ENCODE measurements around the gene EPAS1. TPM values are rescaled to one million over a fixed set of nuclear protein-coding genes. Genes with fewer than 3 reads are reported as not detected.

Gene EPAS1
- total and polyA plus RNA-seq, 9 of the 15 experiments (the other 6 are each of a cell fraction or from before 2014, with no cell fraction given): 0.25 to 11.2 (median 4.1) TPM

DNA sequence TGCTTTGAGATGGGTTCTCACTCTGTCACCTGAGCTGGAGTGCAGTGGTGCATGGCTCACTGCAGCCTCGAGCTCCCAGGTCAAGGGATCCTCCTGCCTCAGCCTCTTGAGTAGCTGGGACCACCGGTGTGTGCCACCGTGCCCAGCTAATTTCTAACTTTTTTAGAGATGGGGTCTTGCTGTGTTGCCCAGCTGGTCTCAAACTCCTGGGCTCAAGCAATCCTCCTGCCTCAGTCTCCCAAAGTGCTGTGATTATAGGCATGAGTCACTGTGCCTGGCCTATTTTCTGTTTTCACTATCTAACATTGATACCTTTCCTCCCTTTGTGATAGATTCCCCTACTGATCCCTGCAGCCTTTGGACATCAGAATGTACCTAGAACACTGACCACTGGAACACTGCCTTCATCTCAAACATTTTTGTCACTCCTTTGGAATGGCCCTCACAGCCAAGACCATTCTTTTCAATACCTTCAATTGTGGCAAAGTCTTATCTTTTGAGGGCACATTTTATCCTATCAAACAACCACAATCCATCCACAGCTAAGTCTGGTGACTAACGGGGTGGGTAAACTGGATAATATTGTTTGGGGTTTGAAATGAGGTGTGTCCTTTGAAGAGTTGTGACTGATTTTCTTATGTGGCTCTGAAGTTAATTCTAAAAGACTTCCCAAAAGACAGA lies 43.7 kb downstream of the EPAS1 start:
- no peak; the same call in 2 of the 3 replicates for ATAC-seq
- in situ Hi-C loops (cut with MboI) (no loop called here), intact Hi-C loops (cut with micrococcal nuclease) (loop anchor here (1.0 kb wide), 3 partner anchors 26 to 82 kb away; no protein-coding TSS in a partner anchor)
- H3K36me3 ChIP-seq (ENCODE audit: control insufficient read depth, insufficient read depth, low read length): no peaks in the 10 kb centered on the region
- H3K27me3 ChIP-seq (ENCODE audit: control insufficient read depth in 2 of 2, insufficient read depth in 2 of 2, low read length in 2 of 2): no peaks in the 10 kb centered on the region
- H3K4me2 ChIP-seq (ENCODE audit: insufficient read depth, low read length): peak overlapping the region; percentile 63; the same call in 1 of the 2 replicates
- no peaks in the 10 kb centered on the region for H3K9me1 ChIP-seq (ENCODE audit: control insufficient read depth, insufficient read depth, low read length)
- no TSS peak for BruUV-seq (replicated peaks)
- peak; percentile 48 for FAIRE-seq
- H4K20me1 ChIP-seq (replicated peaks; ENCODE audit: control insufficient read depth, insufficient read depth, low read length): 0 out of 2 replicates have a peak, but pooled peaks cover 3% of the 10 kb centered on the region
- peak; percentile 50 to 67 (median 60) for DNase-seq (ENCODE audit: extremely low read depth in 1 of 4, low spot score in 3 of 4)
- H3K4me3 ChIP-seq: no peak overlapping the region
- H2AFZ ChIP-seq (ENCODE audit: low read depth, low read length): no peak overlapping the region
- H3K9ac ChIP-seq (ENCODE audit: insufficient read depth in 1 of 2, low read depth in 2 of 2, low read length in 2 of 2): peak overlapping the region in 1 of 2 experiments; percentile 47; a peak in 1 of 4 replicates
- peak overlapping the region; percentile 61; the same call in 2 of the 3 replicates for H3K27ac ChIP-seq (ENCODE audit: extremely low read depth, low read depth, low read length)
- H3K9me3 ChIP-seq (replicated peaks; ENCODE audit: control insufficient read depth, insufficient read depth, low read depth, low read length): no peaks in the 10 kb centered on the region
- ChIA-PET POLR2A (interaction anchor here (0.6 to 1.9 kb wide), 12 partner anchors 14 to 93 kb away, joined by 3 to 9 read pairs (median 4); partner anchors contain the start of gene EPAS1), CTCF (ENCODE audit: low intra/inter-chr PET ratio) (interaction anchor here (0.5 kb wide), 1 partner anchor 564 kb away, joined by 4 read pairs; no protein-coding TSS in a partner anchor)
- no peaks in the 10 kb centered on the region for H3K79me2 ChIP-seq (ENCODE audit: control insufficient read depth, insufficient read depth, low read length)
- H3K4me1 ChIP-seq (replicated peaks in 1 of 2; ENCODE audit: control insufficient read depth in 2 of 2, insufficient read depth in 2 of 2, low read length in 2 of 2): peaks cover 19 to 52% of the 10 kb centered on the region in 2 experiments
- WGBS (ENCODE audit: insufficient coverage, low coverage, missing lambda C conversion rate): 25% methylated on average over 4 of the region's 4 CpGs
- 0 out of 2 replicates have a peak, but pooled peaks have one; percentile 16 for TF ChIP-seq CREM (IDR thresholded peaks at IDR 0.05; ENCODE audit: low read depth)
- TF ChIP-seq, protein P1, sequence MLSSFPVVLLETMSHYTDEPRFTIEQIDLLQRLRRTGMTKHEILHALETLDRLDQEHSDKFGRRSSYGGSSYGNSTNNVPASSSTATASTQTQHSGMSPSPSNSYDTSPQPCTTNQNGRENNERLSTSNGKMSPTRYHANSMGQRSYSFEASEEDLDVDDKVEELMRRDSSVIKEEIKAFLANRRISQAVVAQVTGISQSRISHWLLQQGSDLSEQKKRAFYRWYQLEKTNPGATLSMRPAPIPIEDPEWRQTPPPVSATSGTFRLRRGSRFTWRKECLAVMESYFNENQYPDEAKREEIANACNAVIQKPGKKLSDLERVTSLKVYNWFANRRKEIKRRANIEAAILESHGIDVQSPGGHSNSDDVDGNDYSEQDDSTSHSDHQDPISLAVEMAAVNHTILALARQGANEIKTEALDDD (IDR thresholded peaks at IDR 0.05): peak; percentile 74
- TF ChIP-seq NCOR1 (IDR thresholded peaks at IDR 0.05): peak; percentile 79
- TF ChIP-seq CCNT2 (IDR thresholded peaks at IDR 0.05; ENCODE audit: borderline replicate concordance, extremely low read depth, insufficient read length, low read depth, low read length): peak; percentile 70
- peak in 1 of 2 experiments; percentile 27; a peak in 1 of 4 replicates for TF ChIP-seq FOXA3 (CRISPR knock-in tag; conservative IDR thresholded peaks at IDR 0.05 in 1 of 2, IDR thresholded peaks at IDR 0.05 in 1 of 2)
- TF ChIP-seq ZNF24 (IDR thresholded peaks at IDR 0.05): no peak
- peak; percentile 69; the same call in 1 of the 2 replicates for TF ChIP-seq FOSL1 (tag; conservative IDR thresholded peaks at IDR 0.05)
- TF ChIP-seq SMAD4 (CRISPR knock-in tag; conservative IDR thresholded peaks at IDR 0.05): 0 out of 2 replicates have a peak, but pooled peaks have one; percentile 53
- TF ChIP-seq ZEB2 (IDR thresholded peaks at IDR 0.05): 0 out of 2 replicates have a peak, but pooled peaks have one; percentile 35
- peak; percentile 50; the same call in 1 of the 2 replicates for TF ChIP-seq POLR2AphosphoS5 (IDR thresholded peaks at IDR 0.05; ENCODE audit: control insufficient read depth, insufficient read depth, low read depth, low read length)
- peak; percentile 62; the same call in 1 of the 2 replicates for TF ChIP-seq DPF2 (IDR thresholded peaks at IDR 0.05)
- no peak for TF ChIP-seq RAD51 (IDR thresholded peaks at IDR 0.05; ENCODE audit: borderline replicate concordance, low read depth)
- TF ChIP-seq, protein P2, sequence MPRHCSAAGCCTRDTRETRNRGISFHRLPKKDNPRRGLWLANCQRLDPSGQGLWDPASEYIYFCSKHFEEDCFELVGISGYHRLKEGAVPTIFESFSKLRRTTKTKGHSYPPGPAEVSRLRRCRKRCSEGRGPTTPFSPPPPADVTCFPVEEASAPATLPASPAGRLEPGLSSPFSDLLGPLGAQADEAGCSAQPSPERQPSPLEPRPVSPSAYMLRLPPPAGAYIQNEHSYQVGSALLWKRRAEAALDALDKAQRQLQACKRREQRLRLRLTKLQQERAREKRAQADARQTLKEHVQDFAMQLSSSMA (CRISPR knock-in tag; IDR thresholded peaks at IDR 0.05): no peak
- TF ChIP-seq TOE1 (IDR thresholded peaks at IDR 0.05; ENCODE audit: borderline replicate concordance): no peak
- TF ChIP-seq TOE1 (CRISPR knock-in tag; IDR thresholded peaks at IDR 0.05; ENCODE audit: borderline replicate concordance, low read depth): 0 out of 2 replicates have a peak, but pooled peaks have one; percentile 29
- TF ChIP-seq, protein P3, sequence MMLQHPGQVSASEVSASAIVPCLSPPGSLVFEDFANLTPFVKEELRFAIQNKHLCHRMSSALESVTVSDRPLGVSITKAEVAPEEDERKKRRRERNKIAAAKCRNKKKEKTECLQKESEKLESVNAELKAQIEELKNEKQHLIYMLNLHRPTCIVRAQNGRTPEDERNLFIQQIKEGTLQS (IDR thresholded peaks at IDR 0.05): peak; percentile 7; the same call in 1 of the 2 replicates
- TF ChIP-seq, protein P3 (CRISPR knock-in tag; conservative IDR thresholded peaks at IDR 0.05): no peak
- TF ChIP-seq, protein P4, sequence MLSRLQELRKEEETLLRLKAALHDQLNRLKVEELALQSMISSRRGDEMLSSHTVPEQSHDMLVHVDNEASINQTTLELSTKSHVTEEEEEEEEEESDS (CRISPR knock-in tag; IDR thresholded peaks at IDR 0.05): no peak
- TF ChIP-seq ZBTB7A (IDR thresholded peaks at IDR 0.05; ENCODE audit: borderline replicate concordance, control insufficient read depth, low read depth, low read length): no peak
